Measurements from ENCODE around the gene BCL7C. TPM values are rescaled to one million over a fixed set of nuclear protein-coding genes. Genes with fewer than 3 reads are reported as not detected.

BCL7C gene
- total RNA-seq, 2 donors from 2014 or later: 64.7 to 67.6 TPM

DNA sequence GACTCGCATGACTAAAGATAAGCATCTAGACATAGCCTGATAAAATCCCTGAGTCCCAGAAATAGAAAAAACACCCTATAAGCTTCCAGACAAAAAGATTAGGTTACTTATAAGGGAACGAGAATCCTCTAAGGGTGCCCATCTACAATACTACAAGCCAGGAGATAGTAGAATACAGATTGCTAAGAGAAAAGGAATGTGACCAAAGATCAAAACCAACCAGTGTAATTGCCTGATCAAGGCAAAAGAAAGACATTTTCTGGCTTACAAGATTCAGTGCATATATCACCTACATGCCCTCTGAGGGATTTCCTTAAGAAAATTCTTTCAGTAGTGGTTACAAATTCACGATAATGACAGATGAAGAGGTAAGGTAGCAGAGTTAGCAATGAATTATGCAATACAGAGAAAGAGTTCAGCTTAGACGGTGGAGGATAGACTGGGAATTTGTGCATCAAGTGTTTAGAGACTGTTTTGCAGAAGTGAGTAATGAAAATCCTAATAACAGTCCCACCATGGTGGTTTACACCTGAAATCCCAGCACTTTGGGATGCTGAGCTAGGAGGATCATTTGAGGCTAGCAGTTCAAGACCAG, 35.0 kb downstream of the BCL7C start:
- Mint-ChIP-seq H3K36me3 (ENCODE audit: low read depth) (peaks cover 19% of the 10 kb centered on the region), H3K9me3 (peaks cover 2% of the 10 kb centered on the region), H3K27ac (no peak overlapping the region), H3K4me3 (no peak overlapping the region), H3K27me3 (ENCODE audit: insufficient read depth) (peaks cover 35% of the 10 kb centered on the region), H3K4me1 (peaks cover 22% of the 10 kb centered on the region)
- peaks cover 5% of the 10 kb centered on the region for H3K9me3 ChIP-seq (ENCODE audit: control insufficient read depth, low read length)
- H3K27me3 ChIP-seq (ENCODE audit: control insufficient read depth, insufficient read depth, low read length, poor library complexity, severe bottlenecking): no peaks in the 10 kb centered on the region
- WGBS, 2 experiments (ENCODE audit: insufficient coverage in 1 of 2, insufficient read length in 1 of 2): 92 to 98% methylated on average over 2 to 4 of the region's 4 CpGs
- H3K9ac ChIP-seq (ENCODE audit: extremely low read depth, low read length, poor library complexity, severe bottlenecking): no peak overlapping the region
- TF ChIP-seq, protein P1, sequence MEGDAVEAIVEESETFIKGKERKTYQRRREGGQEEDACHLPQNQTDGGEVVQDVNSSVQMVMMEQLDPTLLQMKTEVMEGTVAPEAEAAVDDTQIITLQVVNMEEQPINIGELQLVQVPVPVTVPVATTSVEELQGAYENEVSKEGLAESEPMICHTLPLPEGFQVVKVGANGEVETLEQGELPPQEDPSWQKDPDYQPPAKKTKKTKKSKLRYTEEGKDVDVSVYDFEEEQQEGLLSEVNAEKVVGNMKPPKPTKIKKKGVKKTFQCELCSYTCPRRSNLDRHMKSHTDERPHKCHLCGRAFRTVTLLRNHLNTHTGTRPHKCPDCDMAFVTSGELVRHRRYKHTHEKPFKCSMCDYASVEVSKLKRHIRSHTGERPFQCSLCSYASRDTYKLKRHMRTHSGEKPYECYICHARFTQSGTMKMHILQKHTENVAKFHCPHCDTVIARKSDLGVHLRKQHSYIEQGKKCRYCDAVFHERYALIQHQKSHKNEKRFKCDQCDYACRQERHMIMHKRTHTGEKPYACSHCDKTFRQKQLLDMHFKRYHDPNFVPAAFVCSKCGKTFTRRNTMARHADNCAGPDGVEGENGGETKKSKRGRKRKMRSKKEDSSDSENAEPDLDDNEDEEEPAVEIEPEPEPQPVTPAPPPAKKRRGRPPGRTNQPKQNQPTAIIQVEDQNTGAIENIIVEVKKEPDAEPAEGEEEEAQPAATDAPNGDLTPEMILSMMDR (conservative IDR thresholded peaks at IDR 0.05): no peak
- no peak for DNase-seq
- no peak overlapping the region for H3K27ac ChIP-seq (ENCODE audit: low read depth, low read length)
- peaks cover 12% of the 10 kb centered on the region for H3K36me3 ChIP-seq (ENCODE audit: control insufficient read depth, insufficient read depth, low read length)
- no peaks in the 10 kb centered on the region for H3K4me1 ChIP-seq (ENCODE audit: control insufficient read depth, insufficient read depth, low read length)
- no peak overlapping the region for H3K4me3 ChIP-seq (ENCODE audit: low read length)

DNA sequence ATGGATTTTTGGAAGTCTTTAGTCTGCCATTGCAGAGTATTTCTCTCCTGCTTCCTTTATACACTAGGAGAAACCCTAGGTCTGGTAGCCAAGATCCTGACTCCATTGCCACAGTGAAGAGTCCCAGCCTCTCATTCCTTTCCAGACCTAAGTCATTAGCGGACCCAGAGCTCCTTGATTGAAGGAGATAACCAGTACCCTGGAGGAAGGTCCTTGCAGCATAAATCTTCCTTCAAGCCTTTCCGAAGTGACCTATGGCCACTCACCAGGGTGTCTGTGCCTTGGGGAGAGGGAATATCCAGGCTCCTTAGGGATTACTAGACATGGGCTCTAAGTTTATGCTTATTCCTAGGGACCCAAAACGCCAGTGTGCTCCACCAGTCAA, 35.8 kb downstream of the BCL7C start:
- no peaks in the 10 kb centered on the region for H3K27me3 ChIP-seq (ENCODE audit: control insufficient read depth, insufficient read depth, low read length, poor library complexity, severe bottlenecking)
- TF ChIP-seq, protein P1 (conservative IDR thresholded peaks at IDR 0.05): no peak
- Mint-ChIP-seq H3K4me1 (peaks cover 22% of the 10 kb centered on the region), H3K27me3 (ENCODE audit: insufficient read depth) (peaks cover 35% of the 10 kb centered on the region), H3K36me3 (ENCODE audit: low read depth) (peaks cover 27% of the 10 kb centered on the region), H3K9me3 (peaks cover 2% of the 10 kb centered on the region), H3K4me3 (no peak overlapping the region), H3K27ac (no peak overlapping the region)
- no peaks in the 10 kb centered on the region for H3K4me1 ChIP-seq (ENCODE audit: control insufficient read depth, insufficient read depth, low read length)
- H3K36me3 ChIP-seq (ENCODE audit: control insufficient read depth, insufficient read depth, low read length): peaks cover 21% of the 10 kb centered on the region
- DNase-seq: no peak
- peaks cover 5% of the 10 kb centered on the region for H3K9me3 ChIP-seq (ENCODE audit: control insufficient read depth, low read length)
- H3K9ac ChIP-seq (ENCODE audit: extremely low read depth, low read length, poor library complexity, severe bottlenecking): no peak overlapping the region
- 94 to 100% methylated on average over 3 of the region's 3 CpGs for WGBS, 2 experiments (ENCODE audit: insufficient coverage in 1 of 2, insufficient read length in 1 of 2)
- no peak overlapping the region for H3K4me3 ChIP-seq (ENCODE audit: low read length)
- no peak overlapping the region for H3K27ac ChIP-seq (ENCODE audit: low read depth, low read length)

DNA sequence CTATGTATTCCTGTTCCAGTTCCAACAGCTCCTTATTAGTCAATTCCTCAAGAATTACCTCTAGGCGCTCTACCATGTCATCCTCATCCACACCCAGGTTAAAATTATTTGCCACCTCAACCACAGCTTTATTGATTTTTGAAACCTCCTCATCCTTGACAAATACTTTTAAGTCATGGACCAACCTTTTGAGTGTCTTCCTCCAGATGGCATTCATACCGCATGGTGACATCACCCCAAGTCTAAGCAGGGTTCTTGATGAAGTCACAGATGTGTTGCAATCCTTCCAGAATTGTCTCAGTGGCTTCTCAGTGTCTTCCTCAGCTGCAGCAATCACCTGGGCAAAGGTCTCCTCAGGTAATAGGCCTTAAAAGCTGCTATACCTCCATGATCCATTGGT, 40.1 kb downstream of the BCL7C start:
- Mint-ChIP-seq H3K4me3 (no peak overlapping the region), H3K4me1 (peaks cover 8% of the 10 kb centered on the region), H3K27me3 (ENCODE audit: insufficient read depth) (peaks cover 9% of the 10 kb centered on the region), H3K27ac (no peak overlapping the region), H3K9me3 (no peaks in the 10 kb centered on the region), H3K36me3 (ENCODE audit: low read depth) (peaks cover 29% of the 10 kb centered on the region)
- no peaks in the 10 kb centered on the region for H3K27me3 ChIP-seq (ENCODE audit: control insufficient read depth, insufficient read depth, low read length, poor library complexity, severe bottlenecking)
- H3K27ac ChIP-seq (ENCODE audit: low read depth, low read length): no peak overlapping the region
- H3K9ac ChIP-seq (ENCODE audit: extremely low read depth, low read length, poor library complexity, severe bottlenecking): no peak overlapping the region
- no peaks in the 10 kb centered on the region for H3K9me3 ChIP-seq (ENCODE audit: control insufficient read depth, low read length)
- H3K36me3 ChIP-seq (ENCODE audit: control insufficient read depth, insufficient read depth, low read length): peaks cover 32% of the 10 kb centered on the region
- 96 to 100% methylated on average over 2 of the region's 2 CpGs for WGBS, 2 experiments (ENCODE audit: insufficient coverage in 1 of 2, insufficient read length in 1 of 2)
- DNase-seq: no peak
- no peak overlapping the region for H3K4me3 ChIP-seq (ENCODE audit: low read length)
- H3K4me1 ChIP-seq (ENCODE audit: control insufficient read depth, insufficient read depth, low read length): no peaks in the 10 kb centered on the region
- TF ChIP-seq, protein P1 (conservative IDR thresholded peaks at IDR 0.05): no peak

All from endodermal cell (in vitro differentiated cells).